Skin epidermis (tissue), 12 donors: ENCODE data around the gene SMAD3.
A peak's percentile ranks its signal among the peaks of the same experiment; 100 is the strongest.

Source experiments
- H3K27ac ChIP-seq, 21 experiments: fragments of 200-600 bp; sonication (generic) in 11 of 21; one replicate each; pipeline ENCODE4 v1.5.0; 2020; ENCODE audit warnings: mild to moderate bottlenecking in 3 of 21, inconsistent platforms in 2 of 21, moderate library complexity in 2 of 21
- H3K4me3 ChIP-seq, 7 experiments: fragments of 200-600 bp; sonication (generic) in 2 of 7; one replicate each; pipeline ENCODE4 v1.5.0; 2020; ENCODE audit warnings: inconsistent platforms in 2 of 7, mild to moderate bottlenecking in 2 of 7, moderate library complexity in 1 of 7

Gene SMAD3

GRCh38 chr15:67196672-67197363, 131.4 kb downstream of the SMAD3 start:
- H3K27ac ChIP-seq: peak overlapping the region in 8 of 21 experiments; percentile 4 to 61 (median 40)
- no peak overlapping the region for H3K4me3 ChIP-seq

DNA sequence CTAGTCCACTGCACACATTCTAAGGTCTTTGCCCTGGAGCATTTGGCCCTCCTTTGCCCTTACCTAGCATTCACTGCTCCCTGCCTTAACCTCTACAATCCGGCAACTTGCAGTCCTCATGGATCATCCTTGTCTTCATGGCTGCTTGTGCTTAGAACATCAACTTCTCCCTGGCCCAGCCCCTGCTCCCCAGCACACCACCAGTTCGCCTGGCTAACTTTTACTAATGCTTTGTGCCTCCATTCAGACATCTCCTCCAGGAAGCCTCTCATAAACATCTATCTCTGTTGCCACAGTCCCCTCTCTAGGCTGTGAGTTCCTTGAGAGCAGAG, 131.9 kb downstream of the SMAD3 start:
- Histone ChIP-seq H3K4me3 (no peak overlapping the region), H3K27ac (peak overlapping the region in 7 of 21 experiments; percentile 5 to 57 (median 31))

DNA sequence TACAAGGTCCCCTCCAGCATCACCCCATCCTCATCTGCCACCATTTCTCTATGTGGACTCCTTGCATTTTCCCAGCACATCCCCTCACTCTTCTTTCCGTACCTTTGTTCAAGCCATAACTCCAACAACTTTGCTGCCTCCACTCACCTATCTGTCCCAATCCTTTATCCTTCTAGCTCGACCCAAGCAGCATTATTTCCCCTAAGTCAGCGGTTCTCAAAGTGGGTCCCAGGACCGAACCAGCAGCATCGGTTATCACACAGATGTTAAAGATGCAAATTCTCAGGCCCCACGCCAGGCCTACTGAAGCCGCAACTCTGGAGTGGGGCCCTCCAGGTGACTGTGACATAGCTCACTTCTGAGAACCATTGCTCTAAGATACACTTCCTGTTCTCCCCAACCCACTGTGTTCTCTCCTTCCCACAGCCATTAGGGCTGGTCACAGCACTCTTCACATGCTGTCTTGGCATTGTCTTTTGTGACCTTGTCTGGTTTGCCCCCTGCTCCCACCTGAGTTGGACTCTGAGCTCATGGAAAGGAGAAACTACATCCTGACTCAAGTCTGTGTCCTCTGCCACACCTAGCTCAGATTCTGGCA, 132.9 kb downstream of the SMAD3 start:
- no peak overlapping the region for H3K4me3 ChIP-seq
- peak overlapping the region in 3 of 21 experiments; percentile 1 to 25 (median 5) for H3K27ac ChIP-seq

DNA sequence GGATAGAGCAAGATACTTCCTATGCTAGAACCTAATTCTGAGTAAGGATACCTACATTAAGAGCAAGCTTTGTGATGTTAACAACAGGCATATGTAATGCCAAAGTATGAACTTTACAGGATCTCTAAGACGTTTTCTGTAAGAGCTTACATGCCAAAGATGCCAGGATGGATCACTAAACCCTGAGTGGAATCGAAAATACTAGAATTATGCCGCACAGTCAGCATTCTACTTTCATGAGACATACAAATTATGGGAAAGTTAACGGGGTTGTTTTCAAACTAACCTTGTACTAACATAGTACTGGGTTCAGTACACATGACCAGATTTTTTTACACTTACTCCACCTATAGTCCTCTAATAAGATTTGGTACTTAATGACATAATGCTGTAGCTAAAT, 134.0 kb downstream of the SMAD3 start:
- H3K4me3 ChIP-seq: no peak overlapping the region
- no peak overlapping the region for H3K27ac ChIP-seq

DNA sequence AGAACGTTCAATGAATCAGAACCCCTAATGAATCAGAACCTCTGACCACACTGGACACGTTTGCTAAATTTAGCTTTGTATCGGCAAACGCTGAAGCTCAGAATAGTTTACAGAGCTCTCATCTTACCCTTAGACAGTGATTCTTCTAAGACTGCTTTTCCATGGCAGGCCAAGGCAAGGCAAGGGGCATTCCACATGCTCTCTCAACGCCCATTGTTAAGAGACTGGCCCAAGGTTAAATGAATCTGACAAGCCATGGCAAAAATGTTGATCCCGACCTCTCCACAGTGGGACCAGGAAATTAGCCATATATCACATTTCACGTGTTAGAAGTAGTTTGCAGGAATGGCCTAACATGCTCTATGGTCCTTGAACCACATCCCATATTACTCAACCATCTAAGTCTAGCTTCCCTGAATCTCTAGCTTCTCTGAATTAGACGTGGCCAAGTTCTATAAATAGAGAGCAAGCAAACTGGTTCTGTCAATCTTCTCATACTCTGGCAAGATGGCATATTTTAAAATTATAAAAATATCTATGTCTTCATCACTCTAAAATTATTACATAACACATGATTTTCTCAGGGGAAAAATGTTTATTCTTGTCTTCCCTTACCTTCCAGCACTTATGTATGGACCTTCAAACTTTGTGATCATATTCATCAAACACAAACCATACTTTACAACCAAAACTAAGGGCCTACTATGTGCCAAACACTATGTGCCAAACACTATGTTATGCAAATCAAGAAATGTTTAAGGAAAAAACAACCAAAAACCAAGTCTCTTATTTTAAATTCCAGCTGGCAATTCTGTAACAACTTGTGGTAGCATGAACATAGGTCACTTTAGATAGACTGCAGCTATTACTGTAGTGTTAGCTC, 134.7 kb downstream of the SMAD3 start:
- Histone ChIP-seq H3K4me3 (no peak overlapping the region), H3K27ac (peak overlapping the region in 3 of 21 experiments; percentile 3 to 43 (median 38))

DNA sequence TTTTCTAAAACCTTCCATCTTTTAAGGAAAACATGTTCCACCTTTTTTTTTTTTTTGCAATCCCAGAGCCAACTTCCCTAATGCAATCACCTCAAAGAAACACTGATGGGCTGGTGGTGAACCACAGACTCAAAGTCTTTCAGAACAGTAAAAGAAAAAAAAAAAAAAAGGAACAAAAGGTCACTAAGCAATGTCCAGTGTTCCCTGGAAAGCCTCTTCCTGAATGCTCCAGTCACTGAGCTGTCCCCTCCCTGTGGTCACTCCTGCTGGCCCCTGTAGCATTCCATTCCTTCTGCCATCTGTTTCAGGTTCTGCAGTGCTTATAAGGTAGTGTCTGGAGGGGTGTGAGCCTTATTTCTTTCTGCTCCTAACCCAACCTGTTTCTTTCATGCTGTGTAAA, 135.7 kb downstream of the SMAD3 start:
- Histone ChIP-seq H3K4me3 (no peak overlapping the region), H3K27ac (peak overlapping the region in 1 of 21 experiments; percentile 38)

- H3K27ac ChIP-seq: no peak overlapping the region
- H3K4me3 ChIP-seq: no peak overlapping the region
Observed at GRCh38 chr15:67202091-67202490, 136.7 kb downstream of the SMAD3 start.

DNA sequence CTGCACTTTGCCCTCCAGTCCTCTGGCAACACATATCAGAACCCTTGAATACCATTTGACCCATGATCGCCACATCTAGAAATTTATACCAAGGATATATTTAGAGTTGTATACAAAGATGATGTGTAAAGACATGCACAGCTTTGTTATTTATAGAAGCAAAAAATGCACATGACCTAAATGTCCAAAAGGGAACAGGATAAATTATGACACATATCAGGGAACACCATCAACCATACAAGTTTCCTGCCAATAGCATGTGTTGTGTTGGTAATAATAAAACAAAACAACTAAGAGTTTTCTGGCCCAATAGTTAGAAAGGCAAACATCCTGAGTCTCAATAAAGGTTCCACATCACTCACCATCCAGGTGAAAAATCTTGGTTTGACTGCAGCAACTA, 137.6 kb downstream of the SMAD3 start:
- H3K27ac ChIP-seq: no peak overlapping the region
- H3K4me3 ChIP-seq: no peak overlapping the region

- Histone ChIP-seq H3K27ac (no peak overlapping the region), H3K4me3 (no peak overlapping the region)
Observed at GRCh38 chr15:67207555-67208207, 142.3 kb downstream of the SMAD3 start.

DNA sequence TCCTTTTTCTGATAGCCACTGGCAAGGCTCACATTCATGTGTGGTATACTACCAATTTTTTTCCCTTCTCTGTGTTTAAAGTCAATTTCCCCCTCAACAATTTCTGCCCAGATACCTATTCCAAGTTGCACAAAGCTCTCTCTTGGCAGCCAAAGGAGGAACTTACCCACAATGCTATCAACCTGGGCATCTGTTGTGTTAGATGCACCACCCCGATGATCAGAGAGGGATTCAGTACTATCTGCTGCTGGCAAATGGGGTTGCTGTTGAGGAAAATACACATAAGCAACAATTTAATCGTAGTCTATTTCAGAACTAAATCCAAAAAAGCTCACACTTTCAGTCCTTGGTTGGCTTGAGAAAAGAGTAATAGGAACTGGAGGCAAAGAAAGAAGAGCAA, 143.0 kb downstream of the SMAD3 start:
- no peak overlapping the region for H3K4me3 ChIP-seq
- H3K27ac ChIP-seq: no peak overlapping the region

DNA sequence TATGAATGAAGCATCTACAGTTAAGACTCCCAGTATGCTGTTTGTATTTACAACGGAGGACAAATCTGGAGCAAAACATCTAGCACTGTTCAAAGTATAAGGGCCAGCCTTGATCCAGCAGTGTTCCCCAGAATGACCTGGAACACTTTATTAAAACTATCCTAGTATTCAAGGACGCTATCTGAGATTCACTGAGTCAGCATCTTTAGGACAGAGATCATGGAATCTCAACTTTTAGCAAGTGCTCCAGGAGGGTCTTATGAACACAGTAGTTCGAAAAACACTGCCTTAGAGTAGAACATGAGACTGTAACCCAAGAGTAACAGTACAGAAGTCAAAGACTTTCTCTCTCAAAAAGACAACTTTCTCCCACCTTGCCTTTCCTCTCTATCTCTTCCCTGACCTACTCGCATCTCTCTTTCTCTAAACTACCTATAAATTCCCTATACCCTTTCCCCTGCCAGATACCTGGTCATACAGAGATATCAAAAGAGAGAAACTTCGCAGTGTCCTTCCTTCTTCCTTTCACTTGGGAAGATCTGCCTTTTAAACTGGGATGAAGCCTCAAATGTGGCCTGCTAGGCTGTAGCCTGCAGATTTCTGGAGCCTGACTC, 145.3 kb downstream of the SMAD3 start:
- Histone ChIP-seq H3K4me3 (no peak overlapping the region), H3K27ac (no peak overlapping the region)

DNA sequence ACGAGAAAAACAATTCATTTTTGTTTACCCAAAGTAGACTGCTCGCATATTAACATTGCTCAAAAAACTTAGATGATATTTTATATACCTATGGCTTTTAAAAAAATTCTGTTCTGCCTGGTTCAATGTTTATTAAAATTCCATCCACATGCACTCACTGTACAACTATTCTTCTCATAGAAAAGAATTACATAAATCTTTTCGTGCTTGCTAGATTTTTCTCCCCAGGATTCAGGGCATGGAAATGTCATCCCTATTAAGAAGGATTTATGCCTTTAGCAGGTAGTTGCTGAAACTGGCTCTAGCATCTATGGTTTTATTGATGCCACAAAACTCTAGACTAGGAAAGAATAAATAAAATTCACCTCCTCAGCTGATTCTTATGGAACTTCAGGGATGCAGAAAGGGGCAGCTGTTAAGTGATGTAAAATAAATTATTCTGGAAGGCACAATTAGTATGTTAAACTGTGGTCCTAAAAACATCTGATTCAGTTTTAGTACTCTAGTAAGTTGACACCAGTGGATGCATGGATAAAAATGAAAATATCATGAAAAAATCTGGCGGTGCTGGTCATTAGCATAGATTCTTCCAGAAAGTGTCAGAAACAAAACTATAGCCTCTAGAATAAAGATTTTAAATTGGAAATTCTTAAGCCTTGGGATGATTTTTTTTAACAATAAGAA, 147.4 kb downstream of the SMAD3 start:
- H3K4me3 ChIP-seq: no peak overlapping the region
- no peak overlapping the region for H3K27ac ChIP-seq

GRCh38 chr15:67215102-67215501, 149.7 kb downstream of the SMAD3 start:
- Histone ChIP-seq H3K27ac (no peak overlapping the region), H3K4me3 (no peak overlapping the region)

- Histone ChIP-seq H3K4me3 (no peak overlapping the region), H3K27ac (no peak overlapping the region)
Observed at GRCh38 chr15:67216859-67217258, 151.5 kb downstream of the SMAD3 start.

GRCh38 chr15:67218428-67218827, 153.0 kb downstream of the SMAD3 start:
- no peak overlapping the region for H3K4me3 ChIP-seq
- H3K27ac ChIP-seq: no peak overlapping the region

DNA sequence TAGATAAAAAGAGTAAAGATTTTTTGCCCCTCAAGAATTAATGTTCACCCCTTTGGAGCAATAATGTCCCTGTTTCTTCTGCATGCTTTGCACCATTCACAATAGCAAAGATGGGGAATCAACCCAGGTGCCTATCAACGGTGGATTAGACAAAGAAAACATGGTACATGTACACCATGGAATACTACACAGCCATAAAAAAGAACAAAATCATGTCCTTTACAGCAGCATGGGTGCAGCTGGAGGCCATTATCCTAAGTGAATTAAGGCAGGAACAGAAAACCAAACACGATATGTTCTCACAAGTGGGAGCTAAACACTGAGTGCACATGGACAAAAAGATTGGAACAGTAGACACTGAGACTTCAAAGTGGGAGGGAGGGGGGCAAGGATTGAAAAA, 153.9 kb downstream of the SMAD3 start:
- H3K4me3 ChIP-seq: no peak overlapping the region
- no peak overlapping the region for H3K27ac ChIP-seq

GRCh38 chr15:67224889-67225288, 159.5 kb downstream of the SMAD3 start:
- Histone ChIP-seq H3K27ac (peak overlapping the region in 1 of 21 experiments; percentile 52), H3K4me3 (no peak overlapping the region)

- peak overlapping the region in 1 of 21 experiments; percentile 33 for H3K27ac ChIP-seq
- H3K4me3 ChIP-seq: no peak overlapping the region
Observed at GRCh38 chr15:67225336-67225735, 159.9 kb downstream of the SMAD3 start.

DNA sequence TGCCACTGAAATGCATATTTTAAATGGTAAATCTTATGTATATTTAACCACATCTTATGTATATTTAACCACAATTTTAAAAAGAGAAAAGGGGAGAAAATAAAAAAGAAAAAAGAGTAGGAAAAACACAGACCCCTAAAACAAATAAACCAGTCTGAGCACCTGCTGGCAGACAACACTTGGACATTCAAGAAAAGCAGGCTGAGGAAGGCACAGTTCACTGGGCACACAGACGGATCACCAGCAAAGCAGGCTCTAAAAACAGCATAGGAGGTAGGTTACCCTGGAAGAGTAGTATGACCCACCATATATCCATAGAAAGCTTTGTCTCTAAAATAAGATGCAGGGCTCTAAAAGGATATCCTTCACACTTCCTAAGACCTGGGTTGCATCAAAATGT, 162.0 kb downstream of the SMAD3 start:
- Histone ChIP-seq H3K4me3 (no peak overlapping the region), H3K27ac (no peak overlapping the region)
